Cortex of kidney (tissue), 1 donor: Measurements from ENCODE around the gene SCAMP5.

Source experiments
- DNase-seq: peaks from one replicate; lab custom pipeline; 2025; lab: John Stamatoyannopoulos, UW

Gene SCAMP5

DNA sequence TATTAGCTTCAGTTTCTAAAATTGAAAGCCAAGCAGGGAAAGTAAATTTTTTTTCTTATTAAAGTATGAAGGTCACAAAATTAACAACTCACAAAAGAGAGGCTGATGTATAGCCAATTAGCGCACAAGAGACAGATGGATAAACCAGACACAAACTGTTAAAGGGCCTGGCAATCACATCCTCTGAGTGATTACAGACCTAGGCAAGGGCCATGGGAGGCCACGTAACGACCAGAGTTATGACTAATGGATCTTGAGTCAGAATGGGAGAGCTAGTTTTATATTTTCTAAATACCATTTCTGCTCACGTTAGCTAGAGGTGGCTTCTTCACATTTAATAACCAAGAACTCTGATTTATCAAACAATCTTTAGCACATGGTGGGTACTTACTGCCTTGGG lies 17.8 kb upstream of the SCAMP5 start:
- no peak for DNase-seq

DNA sequence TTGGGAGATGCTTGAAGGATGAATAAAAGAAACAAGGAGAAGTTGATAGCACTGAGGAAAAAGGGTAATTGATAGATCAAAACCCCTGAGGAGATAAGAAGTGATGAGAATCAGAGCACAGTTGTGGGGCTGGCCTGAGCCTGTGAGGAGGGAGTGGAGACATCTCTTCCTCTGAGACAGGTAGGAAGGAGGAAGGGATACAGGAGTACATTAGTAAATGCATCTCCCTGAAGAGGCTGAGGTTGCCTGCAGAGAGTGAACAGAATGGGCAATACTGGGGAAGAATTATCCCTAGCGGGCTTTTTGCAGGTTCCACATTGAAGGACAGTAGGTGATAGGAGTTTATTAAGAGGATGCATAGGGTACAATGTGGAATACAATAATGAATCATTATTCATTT lies 17.3 kb upstream of the SCAMP5 start:
- DNase-seq: no peak

DNA sequence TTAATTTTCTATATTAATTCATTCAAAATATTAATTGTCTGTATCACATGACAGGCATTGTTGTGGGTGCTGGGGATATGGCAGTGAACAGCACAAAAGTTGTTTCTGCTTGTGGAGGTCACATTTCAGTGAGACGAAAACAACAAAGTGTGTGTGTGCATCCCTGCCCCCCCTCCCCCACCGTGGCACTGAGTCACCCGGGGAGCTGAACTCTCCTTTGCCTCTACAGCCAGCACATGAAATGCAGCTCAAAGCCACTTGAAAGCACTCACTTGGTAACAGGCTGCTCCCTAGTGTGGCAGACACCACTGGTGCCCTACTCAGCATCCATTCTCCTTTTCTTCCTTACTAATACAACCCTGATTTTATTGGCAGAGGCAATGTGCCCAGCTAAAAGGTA lies 16.9 kb upstream of the SCAMP5 start:
- DNase-seq: no peak

DNA sequence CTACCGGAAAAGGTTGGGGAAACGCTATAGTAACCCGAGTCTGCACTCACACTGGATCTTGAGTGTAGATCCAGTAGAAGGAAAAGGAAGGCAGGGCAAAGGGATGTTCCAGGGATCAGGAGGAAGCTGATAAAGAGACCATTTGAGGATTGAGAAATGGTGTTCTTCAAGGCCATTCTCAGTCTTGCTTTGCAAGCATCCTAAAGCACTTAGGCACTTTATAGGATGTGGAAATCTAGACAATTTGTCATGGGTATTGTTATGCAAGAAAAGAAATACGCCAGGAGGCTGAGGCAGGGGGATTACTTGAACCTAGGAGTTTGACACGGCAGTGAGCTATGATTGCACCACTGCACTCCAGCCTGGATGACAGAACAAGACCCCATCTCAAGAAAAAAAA lies 13.2 kb upstream of the SCAMP5 start:
- no peak for DNase-seq

DNA sequence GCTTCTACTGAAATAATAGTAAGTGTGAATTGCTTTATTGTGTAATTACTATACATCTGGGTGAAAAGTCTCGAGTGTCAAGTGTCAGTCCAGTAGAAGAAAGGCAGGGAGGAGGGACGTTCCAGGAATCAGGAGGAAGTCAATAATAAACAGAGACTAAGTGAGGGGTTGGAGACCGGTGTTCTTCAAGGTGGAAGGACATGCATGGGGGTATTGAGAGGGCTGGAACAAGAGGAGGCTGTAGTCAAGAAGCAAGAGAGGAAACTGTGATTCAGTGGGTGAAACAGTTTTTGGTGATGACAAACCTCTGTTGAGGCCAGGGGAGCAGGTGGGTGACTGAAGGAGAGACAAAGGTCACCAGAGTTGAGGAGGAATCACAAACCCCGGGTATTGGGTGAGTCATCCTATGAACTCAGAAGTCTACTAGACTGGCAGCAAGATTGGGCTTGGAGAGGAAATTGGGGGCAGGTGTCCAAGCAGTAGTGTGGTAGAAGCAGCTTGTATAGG lies 11.6 kb upstream of the SCAMP5 start:
- no peak for DNase-seq

DNA sequence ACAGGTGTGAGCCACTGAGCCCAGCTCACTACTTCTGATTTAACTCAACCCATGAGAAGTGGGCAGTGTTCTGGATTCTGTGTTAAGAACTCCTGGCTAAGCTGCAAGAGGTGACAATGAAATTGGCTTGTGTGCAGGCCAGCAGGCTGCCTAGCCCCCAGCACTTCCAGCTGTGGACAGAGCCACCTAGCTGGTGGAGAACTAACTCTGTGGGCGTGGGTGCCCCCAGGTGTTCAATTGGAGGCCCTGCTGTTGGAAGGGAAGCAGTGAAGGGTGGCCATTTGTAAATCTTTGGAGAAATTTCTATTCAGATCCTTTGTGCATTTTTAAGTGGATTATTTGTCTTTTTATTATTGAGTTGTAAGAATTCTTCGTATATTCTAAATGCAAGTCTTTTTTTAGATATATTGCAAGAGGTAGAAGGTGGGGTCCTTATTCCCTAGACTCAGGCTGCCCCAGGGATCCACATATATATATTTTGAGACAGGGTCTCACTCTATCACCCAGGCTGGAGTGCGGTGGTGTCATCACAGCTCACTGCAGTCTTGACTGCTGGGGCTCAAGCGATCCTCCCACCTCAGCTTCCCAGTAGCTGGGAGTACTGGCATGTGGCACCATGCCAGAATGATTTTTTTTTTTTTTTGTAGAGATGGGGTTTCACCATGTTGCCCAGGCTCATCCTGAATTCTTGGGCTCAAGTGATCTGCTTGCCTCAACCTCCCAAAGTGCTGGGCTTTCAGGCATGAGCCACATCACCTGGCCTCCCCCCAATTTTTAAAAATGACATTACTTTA lies 7.2 kb upstream of the SCAMP5 start:
- DNase-seq: no peak

DNA sequence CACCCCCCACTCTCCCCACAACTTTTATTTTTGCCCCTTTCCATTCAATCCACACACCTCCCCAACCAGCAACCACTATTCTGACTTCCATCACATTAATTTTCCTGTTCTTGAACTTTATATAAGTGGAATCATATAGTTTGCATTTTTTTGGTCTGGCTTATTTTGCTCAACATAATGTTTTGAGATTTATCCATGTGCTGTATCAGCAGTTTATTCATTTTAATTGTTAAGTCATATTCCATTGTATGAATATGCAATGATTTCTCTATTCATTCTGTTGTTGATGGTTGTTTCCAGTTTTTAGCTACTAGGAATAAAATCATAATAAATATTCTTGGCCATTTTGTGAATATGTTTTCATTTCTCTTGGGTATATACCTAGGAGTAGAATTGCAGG lies 5.8 kb upstream of the SCAMP5 start:
- no peak for DNase-seq

DNA sequence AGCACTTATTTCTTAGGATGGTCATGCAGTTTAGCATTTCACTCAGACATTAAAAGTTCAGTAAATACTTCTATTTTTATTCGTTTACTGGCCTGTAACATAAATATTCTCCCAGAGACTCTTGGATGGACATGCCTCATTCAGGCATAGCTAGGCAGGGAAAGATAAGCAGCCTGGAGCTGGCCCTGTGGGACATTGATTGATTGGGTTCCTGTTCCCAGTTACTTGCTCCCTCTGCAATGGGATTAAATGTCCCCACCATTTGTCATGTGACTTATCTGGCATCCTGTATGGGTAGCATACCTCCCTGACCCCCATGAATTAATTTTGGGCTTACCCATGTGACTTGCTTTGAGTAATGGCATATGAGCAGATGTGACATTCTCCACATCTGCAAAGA lies 2.7 kb upstream of the SCAMP5 start:
- no peak for DNase-seq

DNA sequence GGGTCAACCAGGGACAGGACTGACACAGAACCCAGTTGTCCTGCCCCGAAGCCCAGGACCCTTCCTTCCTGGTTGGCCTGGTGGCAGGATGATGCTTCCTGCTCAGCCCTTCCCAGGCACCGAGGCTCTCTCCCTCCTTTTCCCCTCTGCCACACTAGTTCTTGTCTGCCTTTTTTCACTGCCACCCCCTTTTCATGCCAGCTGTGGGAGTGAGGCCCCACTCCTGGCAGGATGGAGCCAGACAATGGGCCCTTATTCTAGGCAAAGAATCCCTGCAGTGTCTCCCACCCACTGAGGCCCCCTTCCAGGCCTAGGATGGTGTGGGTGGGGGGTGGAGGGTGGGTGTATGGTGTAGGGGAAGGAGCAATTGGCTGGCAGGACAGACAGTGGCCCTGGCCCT lies 1.1 kb upstream of the SCAMP5 start:
- no peak for DNase-seq

DNA sequence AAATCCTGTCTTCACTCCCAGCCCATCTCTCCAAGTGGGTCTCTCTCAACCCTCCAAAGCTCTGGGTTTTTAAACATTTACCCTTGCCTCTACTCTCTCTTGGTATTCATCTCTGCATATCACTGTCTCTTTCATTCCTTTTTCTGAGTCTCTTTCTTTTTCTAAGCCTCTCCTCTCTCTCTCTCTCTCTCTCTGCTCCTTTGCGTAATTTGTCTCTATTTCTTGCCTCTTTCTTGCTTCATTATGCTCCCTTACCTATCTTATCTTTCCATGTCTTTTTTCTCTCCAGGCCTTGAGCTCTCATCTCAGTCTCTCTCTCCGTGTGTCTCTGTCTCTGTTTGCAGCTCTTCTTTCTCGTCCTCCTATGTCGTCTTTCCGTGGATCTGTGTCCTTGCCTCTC lies 678 bp upstream of the SCAMP5 start:
- no peak for DNase-seq

DNA sequence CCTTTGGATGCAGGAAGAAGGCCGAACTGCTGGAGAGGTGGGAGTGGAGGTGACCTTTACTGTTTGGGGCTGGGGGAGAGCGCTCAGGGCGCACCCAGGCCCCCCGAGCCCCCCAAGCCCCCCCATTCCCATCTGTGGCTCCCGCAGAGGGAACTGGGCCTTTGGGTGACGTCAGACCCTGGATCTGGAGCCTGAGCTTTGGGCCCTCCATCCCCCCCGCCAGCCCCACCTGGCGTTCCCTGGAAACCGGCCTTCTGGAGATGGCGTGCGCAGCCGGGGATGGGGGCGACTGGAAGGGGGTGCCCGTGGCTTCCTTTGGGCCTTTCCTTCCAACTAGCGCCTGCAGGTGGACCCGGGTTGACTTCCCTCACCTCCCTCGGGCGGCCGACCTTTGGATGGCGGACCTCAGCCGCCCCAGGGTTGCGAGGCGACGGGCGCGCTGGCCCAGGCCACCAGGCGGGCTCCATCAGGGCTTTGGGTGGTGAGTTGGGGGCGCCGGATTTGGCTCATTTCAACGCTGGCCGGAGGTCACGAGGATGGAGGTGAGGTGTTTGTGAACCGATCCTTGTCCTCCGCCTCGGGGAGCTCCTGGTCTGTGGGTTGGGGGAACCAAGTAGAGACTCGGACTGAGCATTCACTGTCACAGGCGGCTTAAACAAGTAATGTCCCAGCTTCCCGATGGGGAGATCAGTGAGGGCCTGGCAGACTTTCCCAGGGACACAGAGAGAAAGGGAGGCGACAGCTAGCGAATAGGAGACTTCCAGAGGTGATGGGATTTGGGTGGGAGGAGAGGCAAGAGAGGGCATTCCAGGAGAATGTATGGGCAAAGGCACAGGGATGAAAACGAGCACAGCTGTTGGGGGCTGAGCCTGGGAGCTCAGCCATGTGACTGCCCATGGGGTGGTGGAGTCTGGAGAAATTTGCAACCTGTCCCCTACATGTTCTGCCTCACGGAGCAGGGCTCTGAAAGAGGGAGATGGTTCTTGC lies 709 bp downstream of the SCAMP5 start:
- DNase-seq: no peak

DNA sequence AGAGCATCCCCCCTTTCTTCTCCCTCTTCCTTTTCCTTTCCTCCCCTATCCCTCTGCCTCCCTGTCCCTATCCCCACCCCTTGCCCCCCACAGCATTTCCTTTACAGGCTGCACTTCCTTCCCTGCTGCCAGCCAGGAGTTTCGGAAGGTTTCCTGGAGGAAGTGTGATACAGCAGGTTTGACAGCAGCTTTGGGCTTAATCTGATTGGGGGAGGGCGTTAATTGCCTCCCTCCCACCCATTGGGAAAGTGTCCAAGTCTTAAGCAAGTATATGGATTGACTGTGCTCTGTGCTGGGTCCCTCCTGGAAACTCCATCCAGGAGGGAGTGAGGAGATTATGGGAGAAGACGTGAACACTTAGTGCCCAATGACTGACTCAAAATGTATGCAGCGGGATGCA lies 1.8 kb downstream of the SCAMP5 start:
- DNase-seq: no peak

DNA sequence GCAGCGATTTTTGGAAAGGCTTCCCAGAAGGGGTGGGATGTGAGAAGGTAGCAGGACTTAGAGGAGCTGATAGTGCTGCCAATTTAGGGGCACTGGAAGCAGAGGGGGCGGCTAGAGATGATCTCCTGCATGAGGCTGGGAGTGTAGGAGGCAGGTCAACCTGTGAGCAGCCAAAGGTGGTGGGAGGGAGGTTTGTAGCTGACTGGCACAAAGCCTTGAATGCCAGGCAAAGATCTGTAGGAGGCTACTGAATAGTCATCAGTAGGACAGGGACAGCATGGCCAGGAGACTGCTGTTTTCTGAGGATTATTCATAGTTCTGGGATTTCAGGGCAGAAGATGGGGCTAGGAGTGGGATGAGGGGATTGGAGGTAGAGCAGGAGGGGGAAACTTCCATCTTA lies 2.2 kb downstream of the SCAMP5 start:
- no peak for DNase-seq

DNA sequence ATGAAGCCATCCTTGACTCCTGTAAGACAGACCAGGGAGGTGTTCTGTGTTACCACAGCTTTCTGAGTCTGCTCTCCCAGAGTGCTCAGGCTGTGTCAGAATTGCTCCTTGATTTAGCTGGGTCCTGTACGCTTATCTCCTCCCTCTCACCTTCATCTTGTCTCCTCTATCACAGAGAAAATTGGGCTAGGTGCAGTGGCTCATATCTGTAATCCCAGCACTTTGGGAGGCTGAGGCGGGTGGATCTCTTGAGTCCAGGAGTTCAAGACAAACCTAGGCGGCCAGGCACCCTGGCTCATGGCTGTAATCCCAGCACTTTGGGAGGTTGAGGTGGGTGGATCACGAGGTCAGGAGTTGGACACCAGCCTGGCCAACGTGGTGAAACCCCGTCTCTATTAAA lies 5.9 kb downstream of the SCAMP5 start:
- no peak for DNase-seq

DNA sequence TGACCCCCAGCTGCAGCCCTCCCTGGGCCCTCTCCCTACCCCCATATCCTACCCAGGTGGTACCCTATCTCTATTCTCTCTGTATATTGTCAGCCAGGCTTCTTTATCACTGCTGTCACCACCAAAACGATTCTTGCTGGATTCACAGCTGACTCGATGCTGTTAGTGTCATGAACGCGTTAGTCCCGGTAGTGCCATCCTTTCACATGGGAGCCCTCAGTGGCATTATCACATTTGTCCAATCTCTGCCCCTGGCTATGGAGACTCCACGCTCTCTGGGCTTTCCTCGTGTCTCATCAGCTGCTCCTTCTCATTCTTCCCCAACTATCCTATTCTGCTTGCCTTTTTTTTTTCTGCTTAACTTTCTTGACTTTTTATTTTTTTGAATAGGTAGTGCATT lies 7.0 kb downstream of the SCAMP5 start:
- no peak for DNase-seq

DNA sequence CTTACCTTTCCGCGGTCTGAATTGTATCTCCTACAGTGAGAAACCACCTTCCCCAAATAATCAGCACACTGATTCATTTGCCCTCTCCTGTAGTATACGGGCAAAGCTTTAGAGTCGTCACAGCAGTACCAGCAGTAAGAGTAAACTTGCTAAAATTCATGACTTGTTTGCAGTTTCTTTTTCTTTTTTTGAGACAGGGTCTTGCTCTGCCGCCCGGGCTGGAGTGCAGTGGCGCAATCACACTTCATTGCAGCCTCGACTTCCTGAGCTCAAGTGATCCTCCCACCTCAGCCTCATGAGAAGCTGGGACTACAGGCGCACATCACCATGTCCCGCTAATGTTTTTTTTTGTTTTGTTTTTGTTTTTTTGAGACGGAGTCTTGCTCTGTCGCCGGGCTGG lies 11.9 kb downstream of the SCAMP5 start:
- no peak for DNase-seq

DNA sequence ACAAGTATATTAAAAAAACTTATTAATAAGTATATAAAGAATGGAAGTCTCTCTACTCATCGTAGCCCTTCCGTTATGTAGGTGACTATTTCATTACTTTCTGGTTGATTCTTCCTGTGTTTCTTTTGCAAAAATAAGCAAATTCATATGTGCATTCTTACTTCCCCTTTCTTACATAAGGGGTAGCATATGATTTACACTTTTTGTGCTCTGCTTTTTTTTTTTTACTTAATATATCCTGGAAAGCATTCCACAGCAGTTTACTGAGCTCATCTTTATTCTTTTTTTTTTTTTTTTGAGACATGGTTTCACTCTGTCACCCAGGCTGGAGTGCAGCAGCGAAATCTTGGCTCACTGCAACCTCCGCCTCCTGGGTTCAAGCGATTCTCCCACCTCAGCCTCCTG lies 12.9 kb downstream of the SCAMP5 start:
- no peak for DNase-seq

DNA sequence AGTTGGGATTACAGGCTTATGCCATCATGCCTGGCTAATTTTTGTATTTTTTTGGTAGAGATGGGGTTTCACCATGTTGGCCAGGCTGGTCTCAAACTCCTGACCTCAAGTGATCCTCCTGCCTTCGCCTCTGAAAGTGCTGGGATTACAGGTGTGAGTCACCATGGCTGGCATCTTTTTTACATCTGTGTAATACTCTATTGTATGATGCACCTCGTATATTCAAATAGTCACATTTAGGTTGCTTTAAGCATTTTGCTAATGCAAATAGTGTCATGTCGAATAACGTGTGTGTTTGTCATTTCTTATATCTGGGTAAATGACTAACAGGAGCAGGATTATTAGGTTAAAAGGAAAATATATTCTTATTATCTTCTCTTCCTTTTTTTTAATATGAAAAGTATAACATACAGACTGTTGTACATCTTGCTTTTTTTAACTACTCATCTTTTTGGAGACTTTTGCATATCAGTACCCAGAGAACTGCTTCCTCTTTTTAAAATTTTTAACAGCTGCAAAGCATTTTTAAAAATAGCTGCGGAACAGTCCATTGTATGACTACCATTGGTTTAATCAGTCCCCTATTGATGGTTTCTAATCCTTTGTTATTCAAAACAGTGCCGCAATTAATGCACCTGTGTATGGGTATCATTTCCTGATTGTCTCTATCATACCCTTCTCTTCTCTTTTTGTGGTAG lies 13.4 kb downstream of the SCAMP5 start:
- no peak for DNase-seq

DNA sequence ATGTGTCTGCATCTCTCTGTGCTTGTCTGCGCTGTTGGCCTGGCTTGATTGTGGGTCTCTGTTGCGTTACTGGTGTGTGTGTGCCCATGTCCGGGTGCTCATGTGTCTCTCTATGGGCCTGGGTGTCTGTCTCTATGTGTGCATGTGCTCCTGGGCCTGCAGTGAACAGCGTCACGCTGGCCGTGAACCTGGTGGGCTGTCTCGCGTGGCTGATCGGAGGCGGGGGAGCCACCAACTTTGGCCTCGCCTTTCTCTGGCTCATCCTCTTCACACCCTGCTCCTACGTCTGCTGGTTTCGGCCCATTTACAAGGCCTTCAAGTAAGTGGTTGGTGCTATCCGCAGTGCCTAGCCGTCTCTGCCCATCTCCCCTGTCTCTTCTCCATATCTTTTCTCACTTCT lies 21.1 kb downstream of the SCAMP5 start:
- DNase-seq: no peak

DNA sequence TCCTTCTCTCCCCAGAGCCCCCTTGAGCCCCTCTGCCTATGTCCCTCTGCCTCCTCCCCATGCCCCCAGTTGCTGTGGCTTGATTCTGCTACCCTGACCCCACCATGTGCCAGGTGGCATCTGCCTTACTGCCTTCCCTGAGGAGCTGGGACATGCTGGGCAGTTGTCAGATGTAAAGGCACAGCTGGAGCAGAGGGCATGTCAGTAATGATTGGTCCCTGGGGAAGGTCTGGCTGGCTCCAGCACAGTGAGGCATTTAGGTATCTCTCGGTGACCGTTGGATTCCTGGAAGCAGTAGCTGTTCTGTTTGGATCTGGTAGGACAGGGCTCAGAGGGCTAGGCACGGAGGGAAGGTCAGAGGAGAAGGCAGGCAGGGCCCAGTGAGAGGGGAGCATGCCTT lies 24.6 kb downstream of the SCAMP5 start:
- no peak for DNase-seq

DNA sequence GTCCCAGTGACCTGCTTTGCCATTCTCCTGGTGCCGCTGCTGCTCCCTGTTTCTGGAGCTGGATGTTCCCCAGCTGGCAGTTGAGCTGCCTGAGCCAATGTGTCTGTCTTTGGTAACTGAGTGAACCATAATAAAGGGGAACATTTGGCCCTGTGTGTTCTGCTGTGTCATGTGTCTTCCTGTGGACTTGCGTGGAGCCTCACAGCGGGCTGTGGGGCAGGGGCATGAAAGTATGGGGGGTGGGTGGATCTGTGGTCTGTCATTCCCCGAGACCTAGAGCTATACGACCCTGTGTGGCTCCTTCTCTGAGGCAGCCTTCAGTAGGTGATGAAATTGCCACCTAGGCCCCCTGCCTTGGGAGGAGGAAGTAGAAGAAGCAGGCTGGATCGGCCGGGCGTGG lies 26.0 kb downstream of the SCAMP5 start:
- no peak for DNase-seq

DNA sequence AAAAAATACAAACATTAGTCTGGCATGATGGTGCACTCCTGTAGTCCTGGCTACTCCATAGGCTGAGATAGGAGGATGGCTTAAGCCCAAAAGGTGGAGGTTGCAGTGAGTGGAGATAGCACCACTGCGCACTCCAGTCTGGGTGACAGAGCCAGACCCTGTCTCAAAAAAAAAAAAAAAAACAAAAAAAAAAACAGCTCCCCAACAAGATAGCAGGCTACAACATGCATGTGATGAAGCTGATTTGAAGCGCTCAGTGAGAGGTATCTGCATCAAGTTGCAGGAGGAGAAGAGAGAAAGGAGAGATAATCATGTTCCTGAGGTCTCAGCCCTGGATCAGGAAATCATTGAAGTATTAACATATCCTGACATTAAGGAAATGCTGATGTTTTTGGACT lies 27.4 kb downstream of the SCAMP5 start:
- no peak for DNase-seq
